Neuronal stem cell (in vitro differentiated cells): ENCODE results near the gene SPIB.

Source experiments
- DNase-seq: peaks from one replicate; pipeline ENCODE4 v3.0.0-alpha.2; 2013; ENCODE audit warnings: low spot score
- H2AFZ ChIP-seq: one replicate; pipeline ENCODE4 v1.6.1; 2013; ENCODE audit warnings: mild to moderate bottlenecking, low read length, inconsistent platforms
- H2AK5ac ChIP-seq: 2 replicates; pipeline ENCODE4 v1.6.1; 2013; ENCODE audit warnings: low read depth, mild to moderate bottlenecking, inconsistent platforms, low read length, moderate library complexity, mixed read lengths
- H2BK120ac ChIP-seq: 2 replicates; pipeline ENCODE4 v1.6.1; 2013; ENCODE audit warnings: low read depth, mild to moderate bottlenecking, inconsistent platforms, low read length, moderate library complexity, mixed read lengths
- H2BK12ac ChIP-seq: one replicate; pipeline ENCODE4 v1.6.1; 2013; ENCODE audit warnings: low read length, inconsistent platforms
- H2BK15ac ChIP-seq: 2 replicates; pipeline ENCODE4 v1.6.1; 2013; ENCODE audit warnings: mild to moderate bottlenecking, low read length, inconsistent platforms, mixed read lengths
- H2BK5ac ChIP-seq: one replicate; pipeline ENCODE4 v1.6.1; 2013; ENCODE audit warnings: inconsistent platforms, mild to moderate bottlenecking, low read length, moderate library complexity
- H3K14ac ChIP-seq: one replicate; pipeline ENCODE4 v1.6.1; 2013; ENCODE audit warnings: low read length, inconsistent platforms
- H3K18ac ChIP-seq: 2 replicates; pipeline ENCODE4 v1.6.1; 2013; ENCODE audit warnings: low read length, inconsistent platforms
- H3K23ac ChIP-seq: 2 replicates; pipeline ENCODE4 v1.6.1; 2013; ENCODE audit warnings: low read depth, mild to moderate bottlenecking, mixed read lengths, low read length, inconsistent platforms; ENCODE audit not compliant: poor library complexity
- H3K27ac ChIP-seq: replicated peaks from 3 replicates; pipeline ENCODE4 v1.5.1; 2013; ENCODE audit warnings: low read length, inconsistent platforms
- H3K27me3 ChIP-seq, 3 experiments: 2 replicates each; pipeline ENCODE4 v1.6.1; 2013; ENCODE audit warnings: low read length in 3 of 3, mild to moderate bottlenecking in 2 of 3, inconsistent platforms in 1 of 3, low read depth in 1 of 3, mixed read lengths in 1 of 3, moderate library complexity in 1 of 3; ENCODE audit not compliant: control insufficient read depth in 3 of 3, insufficient read depth in 3 of 3
- H3K36me3 ChIP-seq, 2 donors: replicated peaks in 1 of 2; 2 replicates each; pipeline ENCODE4 v1.6.1; 2013; ENCODE audit warnings: low read length in 2 of 2; ENCODE audit not compliant: control insufficient read depth in 2 of 2, insufficient read depth in 2 of 2
- H3K4ac ChIP-seq: 2 replicates; pipeline ENCODE4 v1.6.1; 2013; ENCODE audit warnings: inconsistent platforms, mild to moderate bottlenecking, low read length, moderate library complexity
- H3K4me1 ChIP-seq, 2 donors: 1 replicate in 1 of 2; 2 replicates in 1 of 2; pipeline ENCODE4 v1.6.1; 2013; ENCODE audit warnings: low read length in 2 of 2, low read depth in 1 of 2; ENCODE audit not compliant: control insufficient read depth in 2 of 2, insufficient read depth in 1 of 2
- H3K4me2 ChIP-seq: one replicate; pipeline ENCODE4 v1.6.1; 2013; ENCODE audit warnings: mild to moderate bottlenecking, low read length, inconsistent platforms; ENCODE audit not compliant: insufficient read depth, poor library complexity, severe bottlenecking
- H3K4me3 ChIP-seq, 2 donors: 2 replicates each; pipeline ENCODE4 v1.5.1; 2013; ENCODE audit warnings: low read length in 2 of 2, mild to moderate bottlenecking in 2 of 2, inconsistent platforms in 1 of 2, moderate library complexity in 1 of 2
- H3K79me1 ChIP-seq: one replicate; pipeline ENCODE4 v1.6.1; 2013; ENCODE audit warnings: low read depth, mild to moderate bottlenecking, inconsistent platforms, low read length, moderate library complexity
- H3K9ac ChIP-seq: one replicate; pipeline ENCODE4 v1.6.1; 2013; ENCODE audit warnings: mild to moderate bottlenecking, low read depth, low read length, inconsistent platforms; ENCODE audit not compliant: poor library complexity
- H3K9me3 ChIP-seq, 2 donors: replicated peaks in 1 of 2; 2 replicates each; pipeline versions ENCODE3 to v1.6.1; 2013; ENCODE audit warnings: low read length in 2 of 2, mild to moderate bottlenecking in 2 of 2, inconsistent platforms in 1 of 2, low read depth in 1 of 2, mixed read lengths in 1 of 2, moderate library complexity in 1 of 2; ENCODE audit not compliant: control insufficient read depth in 2 of 2, insufficient read depth in 1 of 2
- H4K8ac ChIP-seq: one replicate; pipeline ENCODE4 v1.6.1; 2013; ENCODE audit warnings: low read depth, mild to moderate bottlenecking, inconsistent platforms, low read length, moderate library complexity
- H4K91ac ChIP-seq: one replicate; pipeline ENCODE4 v1.6.1; 2013; ENCODE audit warnings: low read length, low read depth, mild to moderate bottlenecking, inconsistent platforms; ENCODE audit not compliant: poor library complexity
- WGBS, 2 donors: extraction: QIAGEN DNeasy Blood & Tissue Kit; methylation state at CpG; one replicate each; pipeline ENCODE4 v1.1.7; 2013; ENCODE audit warnings: missing lambda C conversion rate in 2 of 2, mixed read lengths in 1 of 2; ENCODE audit not compliant: insufficient read length in 2 of 2, insufficient replicate concordance in 1 of 2; ENCODE audit errors: extremely low coverage in 2 of 2; 5-methylcytosine and 5-hydroxymethylcytosine counted together

Gene SPIB

DNA sequence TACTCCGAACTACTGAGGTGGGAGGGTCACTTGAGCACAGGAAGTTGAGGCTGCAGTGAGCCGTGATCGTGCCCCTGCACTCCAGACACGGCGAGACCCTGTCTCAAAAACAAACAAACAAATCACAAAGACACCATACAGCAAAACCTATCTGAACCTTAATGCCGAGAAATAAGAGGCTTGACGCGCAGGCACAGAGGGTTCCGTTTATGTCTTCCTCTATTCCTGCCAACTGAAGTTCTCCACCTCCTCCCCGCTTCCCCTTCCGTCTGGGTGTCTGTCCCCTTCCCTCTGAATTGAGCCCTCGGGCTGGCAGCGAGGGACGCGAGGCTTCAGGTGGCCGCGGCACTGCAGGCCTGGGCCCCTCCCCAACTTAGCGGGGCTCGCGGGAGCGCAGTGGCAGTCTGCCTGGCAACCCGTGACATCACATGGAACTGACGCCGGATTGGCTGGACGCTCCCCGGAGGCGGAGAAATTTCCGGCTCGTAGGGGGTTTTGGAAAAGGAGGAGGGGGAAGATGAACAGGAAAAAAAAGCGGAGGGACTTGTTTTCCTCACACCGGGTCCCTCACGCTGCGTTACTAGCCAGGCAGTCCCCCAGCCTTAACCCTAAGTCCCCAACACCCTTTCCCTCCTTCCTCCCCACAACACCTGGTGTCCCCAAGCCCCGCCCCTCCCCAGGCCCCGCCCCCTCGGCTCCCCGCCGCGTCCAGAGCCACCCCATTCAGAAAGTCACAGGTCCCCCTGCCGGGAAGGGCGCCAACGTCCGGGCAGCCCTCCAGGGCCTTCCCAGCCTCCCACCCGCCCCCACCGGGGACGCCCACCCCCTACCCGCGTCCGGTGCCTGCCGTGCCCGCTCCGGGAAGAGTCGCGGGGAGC lies 12.8 kb downstream of the SPIB start:
- Histone ChIP-seq H3K9ac (no peak overlapping the region), H3K4me3 (peak overlapping the region; percentile 53 to 84), H3K27me3 (peaks cover 0 to 51% (median 28%) of the 10 kb centered on the region in 3 experiments), H3K27ac (peak overlapping the region; percentile 71), H2BK12ac (no peak overlapping the region), H3K9me3 (no peaks in the 10 kb centered on the region), H3K4me2 (peak overlapping the region; percentile 86), H4K8ac (peak overlapping the region; percentile 43), H4K91ac (no peak overlapping the region), H2BK15ac (peak overlapping the region; percentile 98), H3K23ac (peak overlapping the region; percentile 73), H3K4ac (no peak overlapping the region), H3K14ac (peak overlapping the region; percentile 89), H2AFZ (peak overlapping the region; percentile 90), H3K18ac (peak overlapping the region; percentile 99), H2BK5ac (peak overlapping the region; percentile 98), H2AK5ac (peak overlapping the region; percentile 40), H3K79me1 (no peaks in the 10 kb centered on the region), H3K36me3 (no peaks in the 10 kb centered on the region), H3K4me1 (peaks cover 13 to 20% of the 10 kb centered on the region in 2 donors), H2BK120ac (peak overlapping the region; percentile 22)
- DNase-seq, result peak; percentile 90
- no CpG with 5 or more reads among the region's 54 CpGs for WGBS, 2 donors

GRCh38 chr19:50432221-50433028 lies 13.7 kb downstream of the SPIB start, which contains the start of gene MYBPC2:
Gene MYBPC2, plus strand, starts transcription at chr19:50432892. Its CDS starts 62 bp downstream, at chr19:50432954.
- Histone ChIP-seq H2BK12ac (peak within 1 kb of the TSS; percentile 63), H3K4me2 (peak within 1 kb of the TSS; percentile 86), H4K91ac (no peak within 1 kb of the TSS), H3K79me1 (no peaks in the 10 kb centered on the region), H3K27ac (peak within 1 kb of the TSS; percentile 71), H2BK5ac (peak within 1 kb of the TSS; percentile 98), H3K23ac (peak within 1 kb of the TSS; percentile 73), H3K9ac (no peak within 1 kb of the TSS), H3K27me3 (peaks cover 0 to 53% (median 28%) of the 10 kb centered on the region in 3 experiments), H3K4me3 (peak within 1 kb of the TSS; percentile 53 to 84), H3K18ac (peak within 1 kb of the TSS; percentile 99), H3K14ac (peak within 1 kb of the TSS; percentile 89), H3K36me3 (no peaks in the 10 kb centered on the region), H3K4ac (peak within 1 kb of the TSS; percentile 37), H2BK120ac (peak within 1 kb of the TSS; percentile 99), H4K8ac (no peak within 1 kb of the TSS), H2BK15ac (peak within 1 kb of the TSS; percentile 98), H2AFZ (peak within 1 kb of the TSS; percentile 90), H3K9me3 (no peaks in the 10 kb centered on the region), H2AK5ac (peak within 1 kb of the TSS; percentile 40), H3K4me1 (peaks cover 13 to 20% of the 10 kb centered on the region in 2 donors)
- WGBS, 2 donors, result no CpG with 5 or more reads among the region's 40 CpGs
- peak; percentile 27 for DNase-seq

DNA sequence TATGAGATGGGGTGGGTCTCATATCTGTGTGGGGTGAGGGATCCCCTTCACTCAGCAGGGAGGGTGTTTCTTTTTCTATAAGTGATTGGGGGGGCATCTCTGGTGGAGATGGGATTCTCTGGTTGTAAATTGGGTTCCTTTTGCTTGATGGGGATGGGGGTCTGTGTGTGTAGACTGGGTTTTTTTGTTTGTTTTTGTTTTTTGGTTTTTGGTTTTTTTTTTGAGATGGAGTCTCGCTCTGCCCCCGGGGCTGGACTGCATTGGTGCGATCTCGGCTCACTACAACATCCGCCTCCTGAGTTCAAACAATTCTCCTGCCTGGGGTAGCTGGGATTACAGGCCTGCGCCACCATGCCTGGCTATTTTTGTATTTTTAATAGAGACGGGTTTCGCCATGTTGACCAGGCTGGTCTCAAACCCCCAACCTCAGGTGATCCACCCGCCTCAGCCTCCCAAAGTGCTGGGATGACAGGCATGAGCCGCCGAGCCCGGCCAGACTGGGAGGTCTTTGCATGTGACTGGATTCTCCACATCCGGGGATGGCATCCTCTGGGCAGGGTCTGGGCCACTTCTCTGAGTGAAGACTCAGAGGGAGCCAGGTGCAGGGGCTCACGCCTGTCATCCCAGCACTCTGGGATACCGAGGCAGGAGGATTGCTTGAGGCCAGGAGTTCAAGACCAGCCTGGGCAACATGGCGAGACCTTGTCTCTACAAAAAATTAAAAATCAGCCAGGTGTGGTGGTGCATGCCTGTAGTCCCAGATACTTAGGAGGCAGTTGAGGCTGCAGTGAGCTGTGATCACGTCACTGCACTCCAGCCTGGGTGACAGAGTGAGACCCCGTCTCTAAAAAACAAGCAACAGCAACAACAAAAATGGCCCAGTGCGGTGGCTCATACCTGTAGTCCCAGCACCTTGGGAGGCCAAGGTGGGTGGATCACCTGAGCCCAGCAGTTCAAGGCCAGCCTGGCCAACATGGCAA lies 14.8 kb downstream of the SPIB start:
- no peaks in the 10 kb centered on the region for H3K79me1 ChIP-seq
- DNase-seq, result no peak
- H2AK5ac ChIP-seq, result peak overlapping the region; percentile 40
- no peak overlapping the region for H3K27ac ChIP-seq
- H3K36me3 ChIP-seq, result no peaks in the 10 kb centered on the region
- no peaks in the 10 kb centered on the region for H3K9me3 ChIP-seq
- no peak overlapping the region for H3K4me3 ChIP-seq
- WGBS, 2 donors, result no CpG with 5 or more reads among the region's 19 CpGs
- H3K18ac ChIP-seq, result peak overlapping the region; percentile 99
- no peak overlapping the region for H3K14ac ChIP-seq
- peaks cover 0 to 53% (median 20%) of the 10 kb centered on the region in 3 experiments for H3K27me3 ChIP-seq
- H3K4me2 ChIP-seq, result no peak overlapping the region
- peaks cover 13 to 19% of the 10 kb centered on the region in 2 donors for H3K4me1 ChIP-seq
- H3K4ac ChIP-seq, result no peak overlapping the region
- H3K23ac ChIP-seq, result no peak overlapping the region
- H4K8ac ChIP-seq, result no peak overlapping the region
- H2BK5ac ChIP-seq, result no peak overlapping the region
- H3K9ac ChIP-seq, result no peak overlapping the region
- peak overlapping the region; percentile 99 for H2BK120ac ChIP-seq
- peak overlapping the region; percentile 98 for H2BK15ac ChIP-seq
- no peak overlapping the region for H2BK12ac ChIP-seq
- no peak overlapping the region for H4K91ac ChIP-seq
- H2AFZ ChIP-seq, result peak overlapping the region; percentile 90
